Skeletal muscle cell (primary cell): ENCODE data around the gene THSD7A.

ENCODE experiments used
- DNase-seq: peaks from one replicate; pipeline ENCODE4 v3.0.0-alpha.2; 2010; ENCODE audit warnings: low read depth
- H3K4me3 ChIP-seq: 2 replicates; pipeline ENCODE4 v1.5.1; 2011; ENCODE audit warnings: low read depth, mild to moderate bottlenecking, control low read depth, low read length, moderate library complexity

THSD7A gene

DNA sequence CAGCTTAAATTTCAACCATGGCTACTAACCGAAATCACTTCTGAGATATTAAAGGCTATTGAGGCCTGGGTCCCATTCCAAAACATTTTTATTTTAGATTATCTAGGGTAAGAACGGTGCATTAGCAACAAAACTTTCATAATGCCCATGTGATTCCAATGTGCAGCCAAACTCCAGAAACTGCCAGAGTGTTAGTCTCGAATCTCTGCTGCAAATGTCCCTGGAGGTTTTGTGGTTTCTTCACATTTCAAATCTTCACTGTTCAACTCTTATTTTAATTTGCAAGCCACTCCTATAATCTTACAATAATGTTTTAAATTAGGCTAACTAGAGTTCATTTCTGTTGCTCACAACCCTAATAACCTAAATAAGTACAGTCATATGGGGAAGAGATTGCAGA lies 501.3 kb downstream of the THSD7A start:
- H3K4me3 ChIP-seq, result no peak overlapping the region
- DNase-seq, result no peak

- DNase-seq, result no peak
- no peak overlapping the region for H3K4me3 ChIP-seq
These were observed 501.8 kb downstream of the THSD7A start for GRCh38 chr7:11330208-11330607.

DNA sequence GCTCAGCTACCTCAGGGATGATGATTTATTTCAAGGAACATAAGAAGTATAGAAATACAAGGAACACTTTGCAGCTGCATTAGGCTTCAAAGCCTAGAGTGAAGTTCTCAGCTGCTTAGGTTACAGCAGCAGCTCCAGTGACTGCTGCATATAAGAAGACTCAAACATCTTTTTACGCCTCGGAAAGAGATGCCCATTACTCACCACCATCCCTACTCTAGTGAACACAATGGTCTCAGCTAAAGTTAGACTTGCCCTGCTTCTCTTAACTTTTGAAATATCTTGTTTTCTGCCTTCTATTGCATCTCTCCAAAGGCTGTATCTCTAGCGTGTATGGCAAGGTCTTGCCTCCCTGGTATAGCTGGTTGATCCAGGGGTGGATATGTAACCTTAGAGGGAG lies 502.4 kb downstream of the THSD7A start:
- DNase-seq, result no peak
- H3K4me3 ChIP-seq, result no peak overlapping the region

DNA sequence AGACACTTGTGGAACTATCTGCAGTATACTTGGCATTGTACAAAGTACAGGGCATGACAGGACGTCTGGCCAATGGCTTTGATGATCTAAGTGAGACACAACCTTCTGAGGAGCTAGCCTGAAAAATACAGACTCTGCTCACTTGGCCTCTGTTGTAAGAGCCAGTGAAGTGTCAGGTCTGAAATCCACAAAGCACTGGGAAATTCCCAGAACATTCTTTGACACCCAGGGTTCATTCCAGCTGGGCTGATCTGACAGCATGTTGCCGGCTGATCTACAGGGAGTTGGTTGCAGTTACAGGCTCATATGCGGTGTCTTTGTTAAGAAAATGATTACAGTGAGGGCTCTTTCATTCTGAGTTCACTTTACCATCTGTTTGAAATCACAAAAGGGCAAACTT lies 503.7 kb downstream of the THSD7A start:
- DNase-seq, result no peak
- H3K4me3 ChIP-seq, result no peak overlapping the region

- no peak for DNase-seq
- H3K4me3 ChIP-seq, result no peak overlapping the region
These were observed 504.4 kb downstream of the THSD7A start for GRCh38 chr7:11327633-11328032.
